Heart left ventricle (tissue), 16 donors: Measurements from ENCODE around the gene BTRC. TPM values are rescaled to one million over a fixed set of nuclear protein-coding genes. Genes with fewer than 3 reads are reported as not detected.
"Not testable (repeated sequence)": the region's sequence is repeated elsewhere in the genome, so short reads cannot be mapped to it uniquely, and the experiment has no call there.

Experiments used
- ATAC-seq, 4 donors: fragments of 200-7000 bp; cut with Tn5 transposase; one replicate each; pipeline ENCODE4 v1.9.1; 2020 to 2022; ENCODE audit warnings: moderate library complexity in 4 of 4, mild to moderate bottlenecking in 3 of 4, moderate number of reproducible peaks in 1 of 4
- DNase-seq, 5 donors: peaks; one replicate each; pipeline ENCODE4 v3.0.0-alpha.2; 2020
- H3K27ac ChIP-seq, 12 donors: fragments of 200-600 bp; sonication (generic) in 4 of 12; one replicate each; pipeline versions ENCODE4 v1.5.0 to v1.8.0; 2016 to 2022; ENCODE audit warnings: mild to moderate bottlenecking in 2 of 12
- H3K27me3 ChIP-seq, 9 donors: fragments of 200-600 bp; sonication (generic) in 2 of 9; one replicate each; pipeline versions ENCODE4 v1.5.1 to v1.8.0; 2016 to 2022; ENCODE audit warnings: mild to moderate bottlenecking in 3 of 9
- H3K36me3 ChIP-seq, 9 donors: fragments of 200-600 bp; sonication (generic) in 2 of 9; one replicate each; pipeline versions ENCODE4 v1.5.0 to v1.8.0; 2018 to 2022; ENCODE audit warnings: mild to moderate bottlenecking in 2 of 9
- H3K4me1 ChIP-seq, 12 donors: fragments of 200-600 bp; sonication (generic) in 4 of 12; one replicate each; pipeline versions ENCODE4 v1.5.0 to v1.8.0; 2016 to 2022; ENCODE audit warnings: mild to moderate bottlenecking in 3 of 12
- H3K4me3 ChIP-seq, 12 donors: fragments of 200-600 bp; sonication (generic) in 4 of 12; one replicate each; pipeline versions ENCODE4 v1.5.0 to v1.8.0; 2017 to 2022; ENCODE audit warnings: mild to moderate bottlenecking in 9 of 12, moderate library complexity in 4 of 12
- H3K9me3 ChIP-seq, 12 donors: fragments of 200-600 bp; sonication (generic) in 4 of 12; one replicate each; pipeline versions ENCODE4 v1.5.0 to v1.8.0; 2016 to 2022; ENCODE audit warnings: mild to moderate bottlenecking in 1 of 12
- POLR2A ChIP-seq, 2 donors: fragments of 450-650 bp; IDR thresholded peaks; one replicate each; pipeline ENCODE4 v1.6.1; 2017; ENCODE audit warnings: antibody characterized with exemption in 2 of 2, mild to moderate bottlenecking in 2 of 2, moderate library complexity in 2 of 2
- WGBS, 4 donors: extraction: QIAGEN DNeasy Blood & Tissue Kit in 2 of 4; methylation state at CpG; one replicate each; pipeline versions ENCODE4 v1.1.5 to v1.1.7; 2013 to 2018; 5-methylcytosine and 5-hydroxymethylcytosine counted together
- intact Hi-C, 10 donors: fragments of 100-400 bp; cut with DNase I; formaldehyde crosslinking; loops; one replicate each; pipeline versions ENCODE4 v1.11.1 to v1.14.2; 2022
- polyA plus RNA-seq, 2 donors: library from polyadenylated mRNA; stranded (reverse); fragments of 200-250 nt; gene quantifications; one replicate each; pipeline ENCODE4 v1.2.3, GENCODE V29; 2013
- total RNA-seq, 9 donors: library from RNA; depleted of rRNA in 2 of 9; stranded (reverse); fragments of >200 nt in 2 of 9; fragmentation: NEBNext Ultra II Directional in 3 of 9; extraction: Animal tissue kit (Norgen Biotek cat#: 25700) in 3 of 9; gene quantifications; one replicate each; pipeline versions ENCODE4 v1.1.0 to v1.2.4, GENCODE V29; 2016 to 2023
- TF ChIP-seq, protein P1 (sequence below), 12 donors: fragments of 200-600 bp; sonication (generic) in 4 of 12; IDR thresholded peaks; one replicate each; pipeline versions ENCODE4 v1.5.0 to v1.8.0; 2018 to 2022; ENCODE audit warnings: antibody characterized with exemption in 12 of 12, mild to moderate bottlenecking in 5 of 12
- donor health status: ischemic (EF 13 %, LVEDD 7.1; RV severe dilation, severe dysfunction).
- donor health status: healthy with polysubstance abuse.
- donor health status: DM: no; HTN: yes; CAD: no.
- donor health status: DM: no; HTN: no; CAD: no.
- donor health status: ischemic (EF 25% LVEDD 6.9; RV normal size, moderate dysfunction).
- donor health status: ischemic (EF 25% LVEDD 5.7; RV mildly dilated, moderate dysfunction).
- donor health status: healthy.
- donor health status: DM: yes; HTN: yes; CAD: no.
- donor health status: ischemic (EF 35%, LVEDD 5.7; RV mildly dilated, moderate dysfunction).
- donor health status: nonischemic (EF 11% LVEDD 7.7; RV severe dilation, severe dysfunction).
- donor health status: DM: yes; HTN: yes; CAD: no.
- donor health status: PGD.
- donor health status: ischemic (EF 29% LVEDD 5.4; RV normal size, mild dysfunction).
- donor health status: nonischemic (EF 23%, LVEDD 6.1; RV moderate dilation, normal function).

Gene BTRC
- total and polyA plus RNA-seq, 11 donors: 10.7 to 53.5 (median 32.1) TPM

DNA sequence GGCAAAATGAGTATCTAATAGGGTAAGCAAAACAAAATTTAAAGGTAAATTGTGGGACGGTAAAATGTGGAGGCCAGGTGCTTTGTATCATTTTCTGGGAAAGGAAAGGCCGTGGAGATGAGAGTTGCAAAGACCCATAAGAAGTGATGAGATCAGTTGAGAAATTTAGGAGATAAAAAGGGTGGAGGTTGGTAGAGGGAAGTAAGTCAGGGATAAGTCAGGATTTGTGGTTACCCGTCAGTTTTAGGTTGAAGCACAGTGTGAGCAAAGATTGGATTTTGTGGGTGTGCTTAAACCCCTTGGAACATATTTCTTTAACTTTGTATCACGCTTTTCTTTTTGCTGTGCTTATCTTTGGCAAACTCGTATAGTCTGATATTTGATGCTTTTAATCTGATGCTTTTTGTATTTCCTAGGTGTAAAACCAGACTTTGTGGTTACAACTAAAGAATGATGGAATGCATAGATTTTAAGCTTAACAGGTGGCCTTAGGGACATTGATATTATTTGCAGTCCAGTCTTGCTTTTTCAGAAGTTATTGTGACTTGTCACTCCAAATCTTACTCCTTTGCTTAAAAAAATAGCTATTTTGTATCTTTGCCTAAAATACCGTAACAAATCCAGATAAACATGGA is 1.2 kb downstream of the BTRC start:
- intact Hi-C loops: loop anchor here in 4 of 10 donors (2.0 to 10.0 kb wide), 2 partner anchors 88 to 90 kb away; no protein-coding TSS in a partner anchor

DNA sequence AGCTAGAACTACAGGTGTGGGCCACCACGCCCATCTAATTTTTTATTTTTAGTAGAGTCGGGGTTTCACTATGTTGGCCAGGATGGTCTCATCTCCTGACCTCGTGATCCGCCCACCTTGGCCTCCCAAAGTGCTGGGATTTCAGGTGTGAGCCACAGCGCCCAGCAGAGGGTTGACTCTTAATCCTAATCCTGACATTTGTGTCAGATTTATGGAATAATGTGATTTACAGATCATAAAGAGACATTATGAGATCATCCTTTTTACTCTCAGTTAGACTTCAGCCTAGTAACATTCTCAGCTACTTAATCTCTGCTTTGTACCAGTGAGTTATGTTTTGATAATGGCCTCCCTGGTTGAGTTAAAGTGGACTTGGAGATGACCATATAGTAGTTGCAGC is 2.2 kb downstream of the BTRC start:
- ATAC-seq: no peak
- Histone ChIP-seq H3K27ac (peak overlapping the region in 1 of 12 donors; percentile 32), H3K36me3 (no peaks in the 10 kb centered on the region), H3K9me3 (no peaks in the 10 kb centered on the region), H3K27me3 (no peaks in the 10 kb centered on the region), H3K4me3 (no peak overlapping the region), H3K4me1 (peaks cover 0 to 47% (median 19%) of the 10 kb centered on the region in 12 donors)
- DNase-seq: no peak
- TF ChIP-seq, protein P1, sequence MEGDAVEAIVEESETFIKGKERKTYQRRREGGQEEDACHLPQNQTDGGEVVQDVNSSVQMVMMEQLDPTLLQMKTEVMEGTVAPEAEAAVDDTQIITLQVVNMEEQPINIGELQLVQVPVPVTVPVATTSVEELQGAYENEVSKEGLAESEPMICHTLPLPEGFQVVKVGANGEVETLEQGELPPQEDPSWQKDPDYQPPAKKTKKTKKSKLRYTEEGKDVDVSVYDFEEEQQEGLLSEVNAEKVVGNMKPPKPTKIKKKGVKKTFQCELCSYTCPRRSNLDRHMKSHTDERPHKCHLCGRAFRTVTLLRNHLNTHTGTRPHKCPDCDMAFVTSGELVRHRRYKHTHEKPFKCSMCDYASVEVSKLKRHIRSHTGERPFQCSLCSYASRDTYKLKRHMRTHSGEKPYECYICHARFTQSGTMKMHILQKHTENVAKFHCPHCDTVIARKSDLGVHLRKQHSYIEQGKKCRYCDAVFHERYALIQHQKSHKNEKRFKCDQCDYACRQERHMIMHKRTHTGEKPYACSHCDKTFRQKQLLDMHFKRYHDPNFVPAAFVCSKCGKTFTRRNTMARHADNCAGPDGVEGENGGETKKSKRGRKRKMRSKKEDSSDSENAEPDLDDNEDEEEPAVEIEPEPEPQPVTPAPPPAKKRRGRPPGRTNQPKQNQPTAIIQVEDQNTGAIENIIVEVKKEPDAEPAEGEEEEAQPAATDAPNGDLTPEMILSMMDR (IDR thresholded peaks at IDR 0.05): no peak
- 96 to 98% (median 97%) methylated on average over 5 of the region's 5 CpGs for WGBS, 4 donors
- intact Hi-C loops: loop anchor here in 3 of 10 donors (10.0 kb wide), 1 partner anchor 89 kb away; no protein-coding TSS in a partner anchor

More for the DNA sequence above, 1.2 kb downstream of the BTRC start:
- ATAC-seq (no peak), DNase-seq (no peak)
- TF ChIP-seq, protein P1 (IDR thresholded peaks at IDR 0.05): no peak
- no peak for TF ChIP-seq POLR2A (IDR thresholded peaks at IDR 0.05)
- Histone ChIP-seq H3K27me3 (no peaks in the 10 kb centered on the region), H3K4me1 (peaks cover 0 to 47% (median 19%) of the 10 kb centered on the region in 12 donors), H3K27ac (peak overlapping the region in 9 of 12 donors; percentile 89 to 96 (median 92)), H3K4me3 (peak overlapping the region; percentile 55 to 98 (median 94)), H3K9me3 (no peaks in the 10 kb centered on the region), H3K36me3 (no peaks in the 10 kb centered on the region)
- 45 to 47% (median 46%) methylated on average over 6 of the region's 6 CpGs for WGBS, 4 donors

DNA sequence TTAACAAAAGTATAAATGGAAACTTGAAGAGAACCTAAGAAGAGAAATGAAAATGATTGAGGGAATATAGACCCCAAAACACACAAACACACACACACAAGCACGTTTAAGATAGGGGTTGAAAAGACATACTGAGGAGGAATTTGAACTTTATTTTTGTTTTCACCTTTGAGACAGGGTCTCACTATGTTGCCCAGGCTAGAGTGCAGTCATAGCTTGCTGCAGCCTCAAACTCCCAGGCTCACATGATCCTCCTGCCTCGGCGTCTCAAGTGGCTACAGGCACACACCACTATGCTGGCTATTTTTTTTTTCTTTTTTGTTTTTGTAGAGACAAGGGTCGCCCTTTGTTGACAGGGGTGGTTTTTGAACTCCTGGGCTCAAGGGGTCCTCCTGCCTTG is 4.0 kb downstream of the BTRC start:
- no peaks in the 10 kb centered on the region for H3K27me3 ChIP-seq
- intact Hi-C loops: loop anchor here in 3 of 10 donors (10.0 kb wide), 1 partner anchor 87 kb away; no protein-coding TSS in a partner anchor
- ATAC-seq (no peak), DNase-seq (no peak)
- H3K27ac ChIP-seq: peak overlapping the region in 4 of 12 donors; percentile 56 to 71 (median 64)
- no peaks in the 10 kb centered on the region for H3K36me3 ChIP-seq
- peaks cover 0 to 47% (median 19%) of the 10 kb centered on the region in 12 donors for H3K4me1 ChIP-seq
- TF ChIP-seq, protein P1 (IDR thresholded peaks at IDR 0.05): no peak
- no peak overlapping the region for H3K4me3 ChIP-seq
- WGBS, 4 donors: 56 to 72% (median 63%) methylated on average over 4 of the region's 4 CpGs
- no peaks in the 10 kb centered on the region for H3K9me3 ChIP-seq

DNA sequence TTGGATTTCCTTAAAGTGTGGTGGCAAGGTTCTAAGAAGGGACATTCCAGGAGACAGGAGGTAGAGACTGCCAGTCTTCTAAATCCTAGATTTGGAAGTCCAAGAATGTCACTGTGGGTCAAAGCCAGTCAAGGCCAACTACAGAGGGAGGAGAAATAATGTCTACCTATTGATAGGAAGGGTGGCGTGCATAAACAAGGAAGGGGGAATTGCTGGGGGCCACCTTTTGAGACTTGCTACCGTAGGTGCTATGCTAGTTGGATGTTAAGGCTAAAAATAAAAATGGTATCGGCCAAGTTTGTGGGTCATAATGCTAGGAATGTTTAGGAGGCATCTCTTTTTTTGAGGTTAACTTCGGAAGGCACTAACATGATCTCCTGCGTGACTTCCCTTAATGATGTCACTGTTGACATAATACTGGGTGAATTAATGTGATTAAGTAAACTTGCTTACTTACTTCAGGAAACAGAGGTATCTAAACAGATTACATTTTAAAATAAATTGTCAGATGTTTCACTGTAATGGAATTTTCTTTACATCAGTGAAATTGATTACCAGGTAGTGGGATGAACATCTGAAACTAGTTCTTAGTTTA is 4.8 kb downstream of the BTRC start:
- Histone ChIP-seq H3K27me3 (no peaks in the 10 kb centered on the region), H3K27ac (peak overlapping the region in 7 of 12 donors; percentile 6 to 71 (median 63)), H3K4me3 (no peak overlapping the region), H3K4me1 (peaks cover 0 to 48% (median 21%) of the 10 kb centered on the region in 12 donors), H3K36me3 (no peaks in the 10 kb centered on the region), H3K9me3 (no peaks in the 10 kb centered on the region)
- DNase-seq (no peak), ATAC-seq (no peak)
- intact Hi-C loops: loop anchor here in 3 of 10 donors (10.0 kb wide), 1 partner anchor 86 kb away; no protein-coding TSS in a partner anchor
- TF ChIP-seq, protein P1 (IDR thresholded peaks at IDR 0.05): no peak
- TF ChIP-seq POLR2A (IDR thresholded peaks at IDR 0.05): no peak
- WGBS, 4 donors: 37 to 46% (median 43%) methylated on average over 5 of the region's 5 CpGs

DNA sequence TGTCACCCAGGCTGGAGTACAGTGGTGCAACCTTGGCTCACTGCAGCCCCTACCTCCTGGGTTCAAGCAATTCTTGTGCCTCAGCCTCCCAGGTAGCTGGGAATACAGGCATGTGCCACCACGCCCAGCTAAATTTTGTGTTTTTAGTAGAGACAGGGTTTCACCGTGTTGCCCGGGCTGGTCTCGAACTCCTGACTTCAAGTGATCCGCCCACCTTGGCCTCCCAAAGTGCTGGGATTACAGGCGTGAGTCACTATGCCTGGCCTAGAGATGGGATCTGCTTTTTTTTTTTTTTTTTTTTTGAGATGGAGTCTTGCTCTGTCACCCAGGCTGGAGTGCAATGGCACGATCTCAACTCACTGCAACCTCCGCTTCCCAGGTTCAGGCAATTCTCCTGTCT is 6.1 kb downstream of the BTRC start:
- intact Hi-C loops, H3K27me3 ChIP-seq, H3K9me3 ChIP-seq, H3K4me3 ChIP-seq, ATAC-seq, DNase-seq, H3K27ac ChIP-seq, H3K36me3 ChIP-seq: not testable (repeated sequence)
- H3K4me1 ChIP-seq: peaks cover 0 to 50% (median 24%) of the 10 kb centered on the region in 12 donors
- WGBS, 4 donors: 94 to 96% (median 95%) methylated on average over 8 of the region's 8 CpGs

DNA sequence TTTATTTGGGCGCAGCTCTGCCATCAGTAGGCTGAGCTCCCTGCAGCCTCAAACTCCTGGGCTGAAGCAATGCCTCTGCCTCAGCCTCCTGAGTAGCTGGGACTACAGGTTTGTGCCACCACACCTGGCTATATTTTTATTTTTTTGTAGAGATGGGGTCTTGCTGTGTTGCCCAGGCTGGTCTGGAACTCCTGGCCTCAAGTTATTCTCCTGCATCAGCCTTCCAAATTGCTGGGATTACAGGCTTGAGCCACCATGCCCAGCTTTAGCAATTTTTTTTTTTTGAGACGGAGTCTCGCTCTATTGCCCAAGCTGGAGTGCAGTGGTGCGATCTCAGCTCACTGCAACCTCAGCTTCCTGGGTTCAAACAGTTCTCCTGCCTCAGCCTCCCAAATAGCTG is 6.9 kb downstream of the BTRC start:
- intact Hi-C loops, H3K9me3 ChIP-seq, H3K4me3 ChIP-seq, DNase-seq, ATAC-seq, H3K36me3 ChIP-seq, H3K27me3 ChIP-seq, H3K27ac ChIP-seq: not testable (repeated sequence)
- H3K4me1 ChIP-seq: peaks cover 0 to 43% (median 21%) of the 10 kb centered on the region in 12 donors
- WGBS, 4 donors: 93 to 97% (median 95%) methylated on average over 4 of the region's 4 CpGs
